CD14-positive monocyte (primary cell): ENCODE results near the gene CAMSAP3. TPM values are rescaled to one million over a fixed set of nuclear protein-coding genes. Genes with fewer than 3 reads are reported as not detected.

Source experiments
- DNase-seq, 3 donors: peaks; one replicate each; pipeline ENCODE4 v3.0.0-alpha.2; 2011 to 2022
- H2AFZ ChIP-seq: 2 replicates; pipeline ENCODE4 v1.6.0; 2012; ENCODE audit warnings: mild to moderate bottlenecking, low read depth, low read length, inconsistent platforms; ENCODE audit not compliant: insufficient read depth, poor library complexity, severe bottlenecking
- H3K27ac ChIP-seq, 2 donors: 1 replicate in 1 of 2; 2 replicates in 1 of 2; pipeline ENCODE4 v1.5.1; 2012 to 2013; ENCODE audit warnings: low read length in 2 of 2, control low read depth in 1 of 2, inconsistent platforms in 1 of 2, low read depth in 1 of 2, mild to moderate bottlenecking in 1 of 2
- H3K27me3 ChIP-seq, 2 donors: one replicate each; pipeline versions ENCODE4 v1.6.0 to v1.6.1; 2011 to 2013; ENCODE audit warnings: low read length in 2 of 2; ENCODE audit not compliant: control insufficient read depth in 2 of 2, insufficient read depth in 2 of 2
- H3K36me3 ChIP-seq, 2 donors: replicated peaks in 1 of 2; 1 replicate in 1 of 2; 2 replicates in 1 of 2; pipeline versions ENCODE4 v1.5.1 to v1.6.1; 2012 to 2013; ENCODE audit warnings: low read length in 2 of 2, control low read depth in 1 of 2, inconsistent platforms in 1 of 2, mild to moderate bottlenecking in 1 of 2; ENCODE audit not compliant: insufficient read depth in 2 of 2, control insufficient read depth in 1 of 2
- H3K4me1 ChIP-seq, 2 donors: 1 replicate in 1 of 2; 2 replicates in 1 of 2; pipeline versions ENCODE4 v1.5.1 to v1.6.1; 2012 to 2013; ENCODE audit warnings: low read length in 2 of 2, control low read depth in 1 of 2, inconsistent platforms in 1 of 2, mild to moderate bottlenecking in 1 of 2, moderate library complexity in 1 of 2; ENCODE audit not compliant: insufficient read depth in 2 of 2, control insufficient read depth in 1 of 2
- H3K4me2 ChIP-seq: replicated peaks from 2 replicates; pipeline ENCODE3; 2012; ENCODE audit warnings: low read length, moderate library complexity, mild to moderate bottlenecking; ENCODE audit not compliant: poor library complexity, severe bottlenecking; ENCODE audit errors: extremely low read depth
- H3K4me3 ChIP-seq, 3 experiments: fragments of 200-600 bp in 1 of 3; sonication (generic) in 1 of 3; replicated peaks in 1 of 3; 1 replicate in 2 of 3; 2 replicates in 1 of 3; pipeline ENCODE4 v1.5.1; 2011 to 2013; ENCODE audit warnings: low read length in 3 of 3, mild to moderate bottlenecking in 3 of 3, control low read depth in 2 of 3, low read depth in 2 of 3, inconsistent platforms in 1 of 3, moderate library complexity in 1 of 3
- H3K79me2 ChIP-seq: 2 replicates; pipeline ENCODE4 v1.6.0; 2012; ENCODE audit warnings: mild to moderate bottlenecking, control low read depth, inconsistent platforms, low read length, moderate library complexity; ENCODE audit not compliant: insufficient read depth
- H3K9ac ChIP-seq: 2 replicates; pipeline ENCODE4 v1.6.0; 2017; ENCODE audit warnings: low read length, mild to moderate bottlenecking; ENCODE audit not compliant: insufficient read depth, poor library complexity, severe bottlenecking
- H3K9me3 ChIP-seq, 2 donors: replicated peaks in 1 of 2; 1 replicate in 1 of 2; 2 replicates in 1 of 2; pipeline versions ENCODE4 v1.5.1 to v1.6.1; 2012 to 2013; ENCODE audit warnings: low read length in 2 of 2, control low read depth in 1 of 2; ENCODE audit not compliant: control insufficient read depth in 1 of 2, insufficient read depth in 1 of 2
- H4K20me1 ChIP-seq: 2 replicates; pipeline ENCODE4 v1.6.0; 2012; ENCODE audit warnings: mild to moderate bottlenecking, low read length, control low read depth, moderate library complexity; ENCODE audit not compliant: insufficient read depth
- H3K27ac Mint-ChIP-seq, 7 donors: one replicate each; pipeline ENCODE4 v1.8.0; 2020; ENCODE audit warnings: mild to moderate bottlenecking in 7 of 7, mixed read lengths in 7 of 7, moderate library complexity in 6 of 7, inconsistent platforms in 2 of 7
- H3K27me3 Mint-ChIP-seq, 3 donors: one replicate each; pipeline ENCODE4 v1.8.0; 2021 to 2022; ENCODE audit warnings: low read depth in 3 of 3, mild to moderate bottlenecking in 3 of 3, mixed read lengths in 3 of 3, moderate library complexity in 3 of 3, inconsistent platforms in 1 of 3
- H3K36me3 Mint-ChIP-seq, 2 donors: one replicate each; pipeline ENCODE4 v1.8.0; 2020; ENCODE audit warnings: mixed read lengths in 2 of 2, inconsistent platforms in 1 of 2, mild to moderate bottlenecking in 1 of 2
- H3K4me1 Mint-ChIP-seq: one replicate; pipeline ENCODE4 v1.8.0; 2020; ENCODE audit warnings: mild to moderate bottlenecking, mixed read lengths
- H3K4me3 Mint-ChIP-seq, 2 donors: one replicate each; pipeline ENCODE4 v1.8.0; 2020; ENCODE audit warnings: mild to moderate bottlenecking in 2 of 2, mixed read lengths in 2 of 2, moderate library complexity in 1 of 2
- H3K9me3 Mint-ChIP-seq, 7 donors: one replicate each; pipeline ENCODE4 v1.8.0; 2020 to 2022; ENCODE audit warnings: mixed read lengths in 7 of 7, mild to moderate bottlenecking in 6 of 7, moderate library complexity in 6 of 7, inconsistent platforms in 2 of 7
- WGBS: methylation state at CpG from one replicate; pipeline ENCODE4 v1.1.5; 2013; ENCODE audit warnings: missing lambda C conversion rate; ENCODE audit not compliant: insufficient coverage; 5-methylcytosine and 5-hydroxymethylcytosine counted together
- intact Hi-C, 2 donors: fragments of 100-400 bp; cut with micrococcal nuclease; formaldehyde crosslinking; loops; one replicate each; pipeline versions ENCODE4 v1.15.0 to v1.15.1; 2023
- polyA plus RNA-seq, 3 donors: library from polyadenylated mRNA; depleted of rRNA in 1 of 3; unstranded in 2 of 3; stranded (reverse) in 1 of 3; fragments of 300-500 nt in 2 of 3; fragments of >200 nt in 1 of 3; fragmentation: Illumina TruSeq in 2 of 3; gene quantifications; 1 replicate in 2 of 3; 2 replicates in 1 of 3; pipeline ENCODE4 v1.2.3, GENCODE V29; 2012 to 2021
- TF ChIP-seq, protein P1 (sequence below): fragments of 200-600 bp; IDR thresholded peaks from one replicate; pipeline ENCODE4 v1.8.0; 2022; ENCODE audit warnings: antibody characterized with exemption, mild to moderate bottlenecking

CAMSAP3 gene
- polyA plus RNA-seq, 3 donors, result 0.05 TPM; not detected in 2

DNA sequence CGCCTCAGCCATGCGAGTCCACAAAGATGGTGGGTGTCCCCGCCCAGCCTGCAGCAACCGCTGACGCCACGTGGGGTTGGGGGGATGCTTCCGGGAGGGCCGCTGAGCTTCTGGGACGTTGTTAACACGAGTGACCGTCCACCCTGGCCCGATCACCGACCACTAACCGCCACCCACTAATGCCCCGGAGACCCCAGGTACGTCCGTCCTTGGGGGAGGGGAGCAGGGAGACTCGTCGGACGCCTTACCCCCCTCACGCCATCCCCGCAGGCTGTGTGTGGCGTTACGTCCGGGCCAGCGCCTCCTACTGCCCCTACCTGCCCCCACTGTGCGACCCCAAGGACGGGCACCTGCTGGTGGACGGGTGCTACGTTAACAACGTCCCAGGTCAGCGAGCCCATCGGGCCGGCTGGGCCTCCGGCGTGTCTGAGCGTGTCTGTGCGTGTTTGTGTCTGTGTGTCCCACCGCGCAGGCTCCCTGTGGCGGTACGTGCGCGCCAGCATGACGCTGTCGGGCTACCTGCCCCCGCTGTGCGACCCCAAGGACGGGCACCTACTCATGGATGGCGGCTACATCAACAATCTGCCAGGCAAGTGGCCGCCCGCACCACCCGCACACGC lies 38.9 kb upstream of the CAMSAP3 start:
- H3K4me3 ChIP-seq, result no peak overlapping the region
- H3K79me2 ChIP-seq, result no peaks in the 10 kb centered on the region
- intact Hi-C loops, result no loop called here
- peaks cover 0 to 2% (median 0%) of the 10 kb centered on the region in 3 donors for H3K27me3 Mint-ChIP-seq
- peaks cover 0 to 3% (median 0%) of the 10 kb centered on the region in 7 donors for H3K9me3 Mint-ChIP-seq
- peaks cover 74 to 91% of the 10 kb centered on the region in 2 donors for H3K36me3 ChIP-seq
- no peak overlapping the region for H3K4me3 Mint-ChIP-seq
- H3K4me1 Mint-ChIP-seq, result peaks cover 9% of the 10 kb centered on the region
- H3K27me3 ChIP-seq, result no peaks in the 10 kb centered on the region
- H3K27ac Mint-ChIP-seq, result no peak overlapping the region
- TF ChIP-seq, protein P1, sequence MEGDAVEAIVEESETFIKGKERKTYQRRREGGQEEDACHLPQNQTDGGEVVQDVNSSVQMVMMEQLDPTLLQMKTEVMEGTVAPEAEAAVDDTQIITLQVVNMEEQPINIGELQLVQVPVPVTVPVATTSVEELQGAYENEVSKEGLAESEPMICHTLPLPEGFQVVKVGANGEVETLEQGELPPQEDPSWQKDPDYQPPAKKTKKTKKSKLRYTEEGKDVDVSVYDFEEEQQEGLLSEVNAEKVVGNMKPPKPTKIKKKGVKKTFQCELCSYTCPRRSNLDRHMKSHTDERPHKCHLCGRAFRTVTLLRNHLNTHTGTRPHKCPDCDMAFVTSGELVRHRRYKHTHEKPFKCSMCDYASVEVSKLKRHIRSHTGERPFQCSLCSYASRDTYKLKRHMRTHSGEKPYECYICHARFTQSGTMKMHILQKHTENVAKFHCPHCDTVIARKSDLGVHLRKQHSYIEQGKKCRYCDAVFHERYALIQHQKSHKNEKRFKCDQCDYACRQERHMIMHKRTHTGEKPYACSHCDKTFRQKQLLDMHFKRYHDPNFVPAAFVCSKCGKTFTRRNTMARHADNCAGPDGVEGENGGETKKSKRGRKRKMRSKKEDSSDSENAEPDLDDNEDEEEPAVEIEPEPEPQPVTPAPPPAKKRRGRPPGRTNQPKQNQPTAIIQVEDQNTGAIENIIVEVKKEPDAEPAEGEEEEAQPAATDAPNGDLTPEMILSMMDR, result no peak
- no peak overlapping the region for H3K9ac ChIP-seq
- H3K4me2 ChIP-seq, result no peak overlapping the region
- no peak for DNase-seq
- peaks cover 0 to 5% of the 10 kb centered on the region in 2 donors for H3K4me1 ChIP-seq
- H2AFZ ChIP-seq, result no peak overlapping the region
- peaks cover 80 to 96% of the 10 kb centered on the region in 2 donors for H3K36me3 Mint-ChIP-seq
- peaks cover 33% of the 10 kb centered on the region for H4K20me1 ChIP-seq
- 98% methylated on average over 47 of the region's 54 CpGs for WGBS
- H3K27ac ChIP-seq, result no peak overlapping the region
- no peaks in the 10 kb centered on the region for H3K9me3 ChIP-seq

GRCh38 chr19:7558667-7559066 lies 37.0 kb upstream of the CAMSAP3 start:
- DNase-seq, result no peak
- Mint-ChIP-seq H3K9me3 (peaks cover 0 to 3% (median 0%) of the 10 kb centered on the region in 7 donors), H3K27ac (no peak overlapping the region), H3K36me3 (peaks cover 66 to 83% of the 10 kb centered on the region in 2 donors), H3K27me3 (peaks cover 0 to 4% (median 0%) of the 10 kb centered on the region in 3 donors), H3K4me3 (no peak overlapping the region), H3K4me1 (peaks cover 10% of the 10 kb centered on the region)
- Histone ChIP-seq H4K20me1 (peaks cover 28% of the 10 kb centered on the region), H3K79me2 (no peaks in the 10 kb centered on the region), H3K9me3 (no peaks in the 10 kb centered on the region), H3K36me3 (peaks cover 66 to 79% of the 10 kb centered on the region in 2 donors), H2AFZ (no peak overlapping the region), H3K4me3 (no peak overlapping the region), H3K27ac (no peak overlapping the region), H3K27me3 (no peaks in the 10 kb centered on the region), H3K9ac (no peak overlapping the region), H3K4me1 (peaks cover 0 to 5% of the 10 kb centered on the region in 2 donors), H3K4me2 (no peak overlapping the region)
- intact Hi-C loops, result no loop called here
- TF ChIP-seq, protein P1, result no peak
- 93% methylated on average over 16 of the region's 18 CpGs for WGBS
